Fibroblast of mammary gland (primary cell): ENCODE measurements around the gene ZSWIM6.

Experiments
- DNase-seq: peaks from one replicate; pipeline ENCODE4 v3.0.0-alpha.2; 2010; ENCODE audit warnings: low read depth
- H3K4me3 ChIP-seq: 2 replicates; pipeline ENCODE4 v1.5.1; 2011; ENCODE audit warnings: low read depth, mild to moderate bottlenecking, low read length, moderate library complexity; ENCODE audit not compliant: control insufficient read depth
- TF ChIP-seq, protein P1 (sequence below): conservative IDR thresholded peaks from 2 replicates; pipeline ENCODE4 v1.5.1; 2011; ENCODE audit warnings: low read depth, low read length, inconsistent platforms; ENCODE audit not compliant: control insufficient read depth, insufficient read depth

ZSWIM6 gene

DNA sequence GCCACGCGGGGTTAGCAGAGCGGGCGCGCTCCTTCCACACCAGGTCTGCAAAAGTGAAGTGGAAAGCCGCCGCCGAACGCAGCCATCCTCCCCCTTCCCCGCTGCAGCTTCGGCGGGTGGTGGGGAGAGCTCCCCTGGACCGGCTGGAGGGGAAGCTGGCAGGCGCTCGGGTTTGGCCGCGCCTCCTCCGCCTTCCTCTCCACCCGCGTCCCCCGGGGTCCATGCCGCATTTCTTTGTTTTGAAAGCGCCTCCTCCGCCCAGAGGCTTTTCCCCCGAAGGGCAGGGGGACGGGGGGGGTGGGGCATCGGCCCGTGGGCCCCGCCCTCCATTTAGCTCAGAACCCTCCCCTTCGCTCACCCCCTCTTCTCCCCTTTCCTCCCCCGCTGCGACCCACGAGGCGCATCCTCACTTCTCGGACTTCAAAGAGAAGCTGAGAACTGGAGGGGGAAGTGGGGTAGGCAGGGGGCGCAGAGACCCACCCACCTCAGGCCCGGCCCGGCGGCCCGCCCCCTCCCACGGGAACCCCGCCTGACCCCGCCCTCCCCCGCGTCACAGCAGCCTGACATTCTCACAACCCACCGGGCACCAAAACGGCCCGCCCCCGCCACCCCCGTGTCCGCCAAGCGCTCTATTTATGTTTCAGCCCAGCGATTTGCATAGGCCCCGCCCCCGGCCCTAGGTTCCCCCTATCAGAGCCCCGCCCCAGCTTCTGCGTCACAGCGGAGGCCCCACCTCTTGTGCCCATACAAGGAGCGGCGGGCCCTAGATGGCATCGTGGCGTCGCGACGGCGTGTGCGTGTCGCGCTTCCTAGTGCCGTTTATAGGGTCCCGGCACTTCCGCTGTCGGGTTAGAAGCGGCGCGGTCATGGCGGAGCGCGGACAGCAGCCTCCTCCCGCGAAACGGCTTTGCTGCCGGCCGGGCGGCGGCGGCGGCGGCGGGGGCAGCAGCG, at the start of gene ZSWIM6:
Gene ZSWIM6 (plus strand): TSS at position 852 of the 951 bp plus-strand sequence. CDS start 15 bp downstream, at position 867.
- peak within 1 kb of the TSS; percentile 76 for H3K4me3 ChIP-seq
- peak; percentile 98 for DNase-seq
- TF ChIP-seq, protein P1, sequence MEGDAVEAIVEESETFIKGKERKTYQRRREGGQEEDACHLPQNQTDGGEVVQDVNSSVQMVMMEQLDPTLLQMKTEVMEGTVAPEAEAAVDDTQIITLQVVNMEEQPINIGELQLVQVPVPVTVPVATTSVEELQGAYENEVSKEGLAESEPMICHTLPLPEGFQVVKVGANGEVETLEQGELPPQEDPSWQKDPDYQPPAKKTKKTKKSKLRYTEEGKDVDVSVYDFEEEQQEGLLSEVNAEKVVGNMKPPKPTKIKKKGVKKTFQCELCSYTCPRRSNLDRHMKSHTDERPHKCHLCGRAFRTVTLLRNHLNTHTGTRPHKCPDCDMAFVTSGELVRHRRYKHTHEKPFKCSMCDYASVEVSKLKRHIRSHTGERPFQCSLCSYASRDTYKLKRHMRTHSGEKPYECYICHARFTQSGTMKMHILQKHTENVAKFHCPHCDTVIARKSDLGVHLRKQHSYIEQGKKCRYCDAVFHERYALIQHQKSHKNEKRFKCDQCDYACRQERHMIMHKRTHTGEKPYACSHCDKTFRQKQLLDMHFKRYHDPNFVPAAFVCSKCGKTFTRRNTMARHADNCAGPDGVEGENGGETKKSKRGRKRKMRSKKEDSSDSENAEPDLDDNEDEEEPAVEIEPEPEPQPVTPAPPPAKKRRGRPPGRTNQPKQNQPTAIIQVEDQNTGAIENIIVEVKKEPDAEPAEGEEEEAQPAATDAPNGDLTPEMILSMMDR: no peak

DNA sequence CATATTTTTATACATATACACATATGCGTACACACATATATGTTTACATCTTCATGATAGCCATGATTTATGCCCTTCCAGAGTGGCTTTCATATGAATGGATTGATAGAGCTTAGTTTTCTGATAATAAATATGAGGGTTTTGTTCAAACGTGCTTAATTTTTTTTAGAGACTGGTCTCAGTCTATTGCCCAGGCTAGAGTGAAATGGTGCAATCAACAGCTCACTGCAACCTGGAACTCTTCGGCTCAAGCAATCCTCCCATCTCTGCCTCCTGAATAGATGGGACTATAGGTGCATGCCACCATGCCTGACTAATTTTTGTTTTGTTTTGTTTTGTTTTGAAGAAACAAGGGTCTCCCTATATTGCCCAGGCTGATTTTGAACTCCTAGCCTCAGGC, 48.6 kb upstream of the ZSWIM6 start:
- TF ChIP-seq, protein P1: no peak
- H3K4me3 ChIP-seq: no peak overlapping the region
- no peak for DNase-seq

DNA sequence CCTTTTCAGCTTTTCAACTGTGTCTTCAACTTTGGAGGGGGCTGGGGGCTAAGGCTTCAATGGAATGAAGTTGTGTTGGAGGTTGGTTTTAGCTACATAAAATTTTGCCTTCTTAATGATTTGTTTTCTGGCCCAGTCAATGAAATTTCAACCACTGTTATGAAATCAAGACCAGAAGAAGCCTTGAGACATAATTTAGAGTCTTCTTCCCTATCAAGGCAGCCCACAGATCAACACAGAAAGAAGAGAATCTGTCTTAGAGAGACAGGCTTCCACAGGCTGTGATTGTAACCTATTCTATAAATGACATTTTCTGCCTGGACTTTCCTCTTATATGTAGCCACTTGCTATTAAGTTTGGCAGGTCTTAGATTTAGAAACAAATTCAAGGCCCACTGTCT, 46.5 kb upstream of the ZSWIM6 start:
- DNase-seq: no peak
- TF ChIP-seq, protein P1: no peak
- no peak overlapping the region for H3K4me3 ChIP-seq

DNA sequence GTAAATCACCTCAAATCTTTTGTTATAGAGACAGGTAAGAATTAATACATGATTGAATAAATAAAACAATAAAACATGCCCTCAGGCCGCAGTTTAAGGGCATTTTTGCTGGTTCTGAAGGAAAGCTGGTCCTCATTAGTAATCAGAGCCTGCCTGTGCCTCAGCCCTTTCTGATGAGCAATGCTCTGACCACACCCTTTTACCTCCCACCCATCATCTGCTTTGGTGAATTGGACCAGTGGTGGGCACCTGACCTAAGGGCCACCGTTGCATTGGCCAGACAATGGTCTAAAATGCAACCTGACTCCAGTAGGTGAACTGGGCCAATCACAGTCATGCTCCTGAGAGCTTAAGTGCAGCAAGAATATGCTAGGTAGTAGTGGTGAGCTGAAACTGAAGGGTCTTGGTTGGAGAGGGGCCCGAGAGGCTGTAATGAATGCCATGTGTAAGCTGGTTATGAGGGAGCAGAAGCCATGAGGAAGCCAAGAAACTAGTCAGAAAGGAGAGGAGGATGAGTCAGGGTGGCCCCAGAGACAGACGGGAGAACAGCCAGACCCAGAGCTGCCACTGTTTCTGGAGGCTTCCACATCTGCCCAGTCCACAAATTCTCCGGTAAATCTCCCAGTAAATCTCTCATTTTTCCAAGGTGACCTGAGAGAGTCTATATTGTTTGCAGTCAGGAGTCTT, 45.5 kb upstream of the ZSWIM6 start:
- peak; percentile 94 for DNase-seq
- H3K4me3 ChIP-seq: no peak overlapping the region
- TF ChIP-seq, protein P1: no peak

DNA sequence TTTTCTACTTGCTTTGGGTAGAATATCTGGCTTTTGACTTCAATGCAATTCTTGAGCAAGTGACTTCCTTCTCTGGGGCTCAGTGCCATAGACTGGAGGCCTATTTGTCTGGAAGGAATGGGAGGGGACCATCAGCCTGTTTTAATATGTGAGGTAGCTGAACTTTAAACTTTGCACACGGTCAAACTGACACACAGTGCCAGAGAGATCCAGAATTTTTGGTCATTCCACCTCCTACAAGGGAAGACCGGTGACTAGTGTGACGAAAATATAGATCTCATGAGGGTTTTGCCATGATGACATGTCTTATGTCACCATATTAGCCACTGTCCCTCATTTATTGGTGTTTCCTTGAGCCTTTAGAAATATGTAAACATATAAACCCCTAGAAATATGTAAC, 44.6 kb upstream of the ZSWIM6 start:
- TF ChIP-seq, protein P1: no peak
- no peak overlapping the region for H3K4me3 ChIP-seq
- no peak for DNase-seq

DNA sequence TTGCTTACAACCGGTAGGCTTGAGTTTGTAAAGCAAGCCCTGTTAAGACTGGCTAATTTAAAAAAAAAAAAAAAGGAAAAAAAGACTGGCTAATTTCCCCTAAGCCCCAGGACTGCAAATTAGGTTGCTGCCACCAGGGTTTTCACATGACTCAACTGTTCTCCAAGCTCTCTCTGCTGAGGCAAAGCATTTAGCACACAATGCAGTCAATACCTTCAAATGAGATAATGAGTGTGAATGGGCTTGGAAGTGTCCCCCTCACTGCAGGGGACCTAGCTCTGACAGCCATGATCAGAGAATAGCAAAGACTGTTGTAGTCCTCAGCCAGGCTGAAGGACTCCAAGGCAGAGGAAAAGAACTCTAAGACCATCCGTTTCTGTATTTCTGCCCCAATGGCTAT, 42.8 kb upstream of the ZSWIM6 start:
- TF ChIP-seq, protein P1: peak; percentile 8
- no peak overlapping the region for H3K4me3 ChIP-seq
- no peak for DNase-seq
